GM12878 (cell line): ENCODE results near the gene MITD1. TPM values are rescaled to one million over a fixed set of nuclear protein-coding genes. Genes with fewer than 3 reads are reported as not detected.

Experiments used
- ATAC-seq: fragments of 200-7000 bp; cut with Tn5 transposase; 3 replicates; pipeline ENCODE4 v1.9.1; 2020; ENCODE audit warnings: mild to moderate bottlenecking, moderate library complexity
- BruUV-seq: library from RNA; stranded (reverse); fragments of 400-500 nt; replicated peaks from 2 replicates; lab custom pipeline; 2021; lab: Mats Ljungman, UMichigan
- CTCF ChIA-PET: fragments of 300-600 bp; sonication (Branson Sonifier 250); formaldehyde crosslinking; extraction: SDS; loops from one replicate; lab custom pipeline; 2021; ENCODE audit warnings: inconsistent platforms; lab: Yijun Ruan, JAX
- POLR2A ChIA-PET: fragments of 350-600 bp; formaldehyde crosslinking; extraction: SDS; loops from one replicate; lab custom pipeline; 2021; ENCODE audit warnings: inconsistent platforms; lab: Charles Lee
- RAD21 ChIA-PET: fragments of 300-600 bp; sonication (Branson Sonifier 250); formaldehyde crosslinking; loops from one replicate; lab custom pipeline; 2023; ENCODE audit warnings: antibody characterized with exemption; ENCODE audit not compliant: unreplicated experiment; lab: Charles Lee
- SMC1A ChIA-PET: fragments of 300-600 bp; sonication (Branson Sonifier 250); formaldehyde crosslinking; loops from one replicate; lab custom pipeline; 2023; ENCODE audit not compliant: unreplicated experiment, uncharacterized antibody; lab: Charles Lee
- DNase-seq: peaks from one replicate; pipeline ENCODE4 v3.0.0-alpha.2; 2011; ENCODE audit warnings: low read depth, low spot score
- FAIRE-seq: peaks from 3 replicates; lab custom pipeline; 2011; peaks lifted over from hg19 to GRCh38; lab: Jason Lieb, UNC
- H2AFZ ChIP-seq: 2 replicates; pipeline ENCODE4 v1.6.0; 2011; ENCODE audit warnings: low read depth, low read length, control low read depth; ENCODE audit not compliant: control insufficient read depth
- H3K27ac ChIP-seq: 2 replicates; pipeline ENCODE4 v1.5.1; 2011; ENCODE audit warnings: control low read depth; ENCODE audit not compliant: control insufficient read depth, insufficient read depth
- H3K27me3 ChIP-seq, 2 experiments: replicated peaks in 1 of 2; 2 replicates each; pipeline versions ENCODE4 v1.6.0 to v1.6.1; 2011; ENCODE audit warnings: low read length in 1 of 2; ENCODE audit not compliant: control insufficient read depth in 2 of 2, insufficient read depth in 2 of 2
- H3K36me3 ChIP-seq, 2 experiments: 2 replicates each; pipeline ENCODE4 v1.5.1; 2011; ENCODE audit warnings: low read length in 1 of 2; ENCODE audit not compliant: control insufficient read depth in 2 of 2, insufficient read depth in 2 of 2
- H3K4me1 ChIP-seq: 2 replicates; pipeline ENCODE4 v1.6.1; 2011; ENCODE audit warnings: mild to moderate bottlenecking, low read length, moderate library complexity, mixed read lengths; ENCODE audit not compliant: control insufficient read depth, insufficient read depth
- H3K4me2 ChIP-seq: 2 replicates; pipeline ENCODE4 v1.6.0; 2011; ENCODE audit warnings: control low read depth; ENCODE audit not compliant: control insufficient read depth, insufficient read depth
- H3K4me3 ChIP-seq: fragments of 200-600 bp; sonication (generic); 2 replicates; pipeline ENCODE4 v1.5.1; 2016
- H3K79me2 ChIP-seq: 2 replicates; pipeline ENCODE4 v1.6.0; 2011; ENCODE audit warnings: low read length; ENCODE audit not compliant: control insufficient read depth, insufficient read depth
- H3K9ac ChIP-seq: 2 replicates; pipeline ENCODE4 v1.8.0; 2011; ENCODE audit warnings: low read length, control low read depth, mixed read lengths; ENCODE audit not compliant: control insufficient read depth, insufficient read depth
- H3K9me3 ChIP-seq: replicated peaks from 3 replicates; pipeline ENCODE4 v1.5.1; 2011; ENCODE audit warnings: mild to moderate bottlenecking, low read length; ENCODE audit not compliant: control insufficient read depth, insufficient read depth
- H4K20me1 ChIP-seq: 2 replicates; pipeline ENCODE4 v1.6.0; 2011; ENCODE audit not compliant: control insufficient read depth, insufficient read depth
- ATF7 ChIP-seq: fragments of 450-650 bp; IDR thresholded peaks from 2 replicates; pipeline ENCODE4 v1.6.1; 2016; ENCODE audit warnings: low read depth, mild to moderate bottlenecking
- BRCA1 ChIP-seq: IDR thresholded peaks from 2 replicates; pipeline ENCODE4 v1.6.1; 2011; ENCODE audit warnings: low read depth, low read length, improper control_type of control experiment
- IKZF1 ChIP-seq: fragments of 450-650 bp; conservative IDR thresholded peaks from 2 replicates; pipeline ENCODE4 v1.6.1; 2017; ENCODE audit warnings: antibody characterized with exemption, mild to moderate bottlenecking
- PAX5 ChIP-seq: IDR thresholded peaks from 2 replicates; pipeline ENCODE4 v1.6.1; 2011; ENCODE audit warnings: low read depth, low read length, borderline replicate concordance
- SRF ChIP-seq, 2 experiments: IDR thresholded peaks; 2 replicates each; pipeline ENCODE4 v1.6.1; 2011; ENCODE audit warnings: low read depth in 2 of 2, low read length in 2 of 2, mild to moderate bottlenecking in 1 of 2, moderate library complexity in 1 of 2
- WGBS: methylation state at CpG from one replicate; pipeline ENCODE4 v1.1.6; 2016; ENCODE audit warnings: low lambda C conversion rate; ENCODE audit not compliant: insufficient replicate concordance, insufficient coverage; ENCODE audit errors: missing lambda C conversion rate; 5-methylcytosine and 5-hydroxymethylcytosine counted together
- in situ Hi-C: fragments of 300-500 bp; cut with MboI; formaldehyde crosslinking; loops from 9 replicates; pipeline ENCODE4 v1.14.3; 2018; ENCODE audit warnings: mixed read lengths
- intact Hi-C: fragments of 100-400 bp; cut with micrococcal nuclease; formaldehyde crosslinking; loops from one replicate; pipeline ENCODE4 v1.14.2; 2022; ENCODE audit not compliant: unreplicated experiment
- polyA plus RNA-seq, 11 experiments: library from polyadenylated mRNA; depleted of rRNA in 4 of 11; unstranded in 6 of 11; stranded (reverse) in 5 of 11; fragments of >200 nt; fragmentation: Nextera tagmentation in 4 of 11; fragmentation: Illumina TruSeq in 1 of 11; extraction: Ambion mirVana in 4 of 11; extraction: Trizol in 1 of 11; gene quantifications; 1 replicate in 1 of 11; 2 replicates in 10 of 11; pipeline versions ENCODE4 v1.2.1 to v1.2.3, GENCODE V29; 2011 to 2016; ENCODE audit warnings: inconsistent platforms in 2 of 11, missing spikeins in 2 of 11, low read depth in 1 of 11
- total RNA-seq, 4 experiments: library from RNA; depleted of rRNA in 3 of 4; stranded (reverse); fragments of >200 nt in 3 of 4; fragmentation: Illumina TruSeq in 1 of 4; extraction: Trizol in 1 of 4; gene quantifications; 2 replicates each; pipeline versions ENCODE4 v1.2.1 to v1.2.3, GENCODE V29; 2013 to 2021
- TF ChIP-seq, protein P1 (sequence below): IDR thresholded peaks from 2 replicates; pipeline ENCODE4 v1.6.1; 2011; ENCODE audit warnings: borderline replicate concordance, low read depth, mild to moderate bottlenecking, moderate library complexity, low read length; ENCODE audit not compliant: insufficient read depth, poor library complexity, severe bottlenecking
- TF ChIP-seq, protein P2 (sequence below): fragments of 450-650 bp; IDR thresholded peaks from 2 replicates; pipeline ENCODE4 v1.6.1; 2017; ENCODE audit warnings: low read depth, mild to moderate bottlenecking, moderate library complexity

MITD1 gene
- total and polyA plus RNA-seq, 10 of the 15 experiments (the other 5 are each of a cell fraction or from before 2014, with no cell fraction given): 33.0 to 116 (median 63.5) TPM

DNA sequence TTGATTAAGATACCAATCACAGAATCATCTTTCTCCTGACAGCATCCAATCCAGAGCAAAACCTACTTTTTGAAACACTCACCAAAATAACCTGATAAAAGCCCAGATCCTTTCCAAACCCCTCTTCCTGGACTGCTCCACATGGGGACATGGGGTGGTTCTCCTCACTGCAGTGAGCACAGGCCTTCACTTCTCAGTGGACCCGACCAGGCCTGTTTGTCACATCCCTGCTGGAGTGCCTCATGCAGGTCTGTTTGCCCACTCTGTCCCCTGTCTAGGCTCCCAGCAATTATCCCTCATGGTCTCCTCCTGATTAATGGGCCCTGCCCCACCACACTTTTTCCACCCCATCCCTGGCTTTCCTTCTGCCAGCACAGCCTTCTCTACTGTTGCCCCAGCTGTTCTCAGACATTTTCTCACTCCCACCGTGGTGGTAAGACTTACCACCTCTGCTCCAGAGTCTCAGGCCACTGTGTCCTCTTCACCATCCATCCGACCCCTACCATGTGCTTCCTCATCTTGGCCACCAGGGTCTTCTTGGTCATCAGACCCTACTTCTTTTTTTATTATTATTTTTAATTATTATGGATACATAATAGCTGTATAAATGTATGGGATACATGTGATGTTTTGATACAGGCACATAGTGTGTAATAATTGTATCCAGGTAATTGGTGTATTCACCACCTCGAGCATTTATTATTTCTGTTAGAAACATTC lies 21.3 kb upstream of the MITD1 start (continued):
- no peak for TF ChIP-seq BRCA1
- TF ChIP-seq, protein P1, sequence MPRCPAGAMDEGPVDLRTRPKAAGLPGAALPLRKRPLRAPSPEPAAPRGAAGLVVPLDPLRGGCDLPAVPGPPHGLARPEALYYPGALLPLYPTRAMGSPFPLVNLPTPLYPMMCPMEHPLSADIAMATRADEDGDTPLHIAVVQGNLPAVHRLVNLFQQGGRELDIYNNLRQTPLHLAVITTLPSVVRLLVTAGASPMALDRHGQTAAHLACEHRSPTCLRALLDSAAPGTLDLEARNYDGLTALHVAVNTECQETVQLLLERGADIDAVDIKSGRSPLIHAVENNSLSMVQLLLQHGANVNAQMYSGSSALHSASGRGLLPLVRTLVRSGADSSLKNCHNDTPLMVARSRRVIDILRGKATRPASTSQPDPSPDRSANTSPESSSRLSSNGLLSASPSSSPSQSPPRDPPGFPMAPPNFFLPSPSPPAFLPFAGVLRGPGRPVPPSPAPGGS: no peak
- no peak for TF ChIP-seq ATF7
- TF ChIP-seq, protein P2, sequence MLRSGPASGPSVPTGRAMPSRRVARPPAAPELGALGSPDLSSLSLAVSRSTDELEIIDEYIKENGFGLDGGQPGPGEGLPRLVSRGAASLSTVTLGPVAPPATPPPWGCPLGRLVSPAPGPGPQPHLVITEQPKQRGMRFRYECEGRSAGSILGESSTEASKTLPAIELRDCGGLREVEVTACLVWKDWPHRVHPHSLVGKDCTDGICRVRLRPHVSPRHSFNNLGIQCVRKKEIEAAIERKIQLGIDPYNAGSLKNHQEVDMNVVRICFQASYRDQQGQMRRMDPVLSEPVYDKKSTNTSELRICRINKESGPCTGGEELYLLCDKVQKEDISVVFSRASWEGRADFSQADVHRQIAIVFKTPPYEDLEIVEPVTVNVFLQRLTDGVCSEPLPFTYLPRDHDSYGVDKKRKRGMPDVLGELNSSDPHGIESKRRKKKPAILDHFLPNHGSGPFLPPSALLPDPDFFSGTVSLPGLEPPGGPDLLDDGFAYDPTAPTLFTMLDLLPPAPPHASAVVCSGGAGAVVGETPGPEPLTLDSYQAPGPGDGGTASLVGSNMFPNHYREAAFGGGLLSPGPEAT: no peak
- TF ChIP-seq IKZF1: no peak
- TF ChIP-seq, all 136 proteins: peak for 0

GRCh38 chr2:99200076-99200800 lies 19.4 kb upstream of the MITD1 start:
- SMC1A ChIA-PET: interaction anchor here (1.4 kb wide), 1 partner anchor 10 kb away, joined by 3 read pairs; no protein-coding TSS in a partner anchor
- POLR2A ChIA-PET: no interaction called here
- CTCF ChIA-PET: no interaction called here

More at GRCh38 chr2:99200076-99200800, 19.4 kb upstream of the MITD1 start:
- FAIRE-seq: no peak
- intact Hi-C loops: no loop called here
- H3K9me3 ChIP-seq: no peaks in the 10 kb centered on the region
- H3K4me1 ChIP-seq: no peaks in the 10 kb centered on the region
- RAD21 ChIA-PET: no interaction called here
- TF ChIP-seq SRF (IDR thresholded peaks at IDR 0.05; ENCODE audit: low read depth in 2 of 2, low read length in 2 of 2): no peak
- no peak for TF ChIP-seq PAX5
- no peak overlapping the region for H3K4me2 ChIP-seq
- in situ Hi-C loops: no loop called here
- H3K4me3 ChIP-seq: no peak overlapping the region
- WGBS: 98% methylated on average over 7 of the region's 7 CpGs
- no peak for DNase-seq
- no peaks in the 10 kb centered on the region for H4K20me1 ChIP-seq
- ATAC-seq: no peak
- no peaks in the 10 kb centered on the region for H3K27me3 ChIP-seq
- BruUV-seq: no TSS peak
- no peaks in the 10 kb centered on the region for H3K79me2 ChIP-seq
- no peak overlapping the region for H2AFZ ChIP-seq
- H3K27ac ChIP-seq: no peak overlapping the region
- H3K9ac ChIP-seq: no peak overlapping the region
- H3K36me3 ChIP-seq: peaks cover 1 to 12% of the 10 kb centered on the region in 2 experiments; a peak in 2 of 4 replicates
